Transverse colon (tissue), 4 donors: ENCODE measurements around the gene MAB21L3. TPM values are rescaled to one million over a fixed set of nuclear protein-coding genes. Genes with fewer than 3 reads are reported as not detected.

ENCODE experiments used
- DNase-seq: peaks from one replicate; pipeline ENCODE4 v3.0.0-alpha.2; 2019
- H3K27ac ChIP-seq, 4 donors: fragments of 200-600 bp; sonication (generic); 2 replicates each; pipeline ENCODE4 v1.5.1; 2016 to 2018; ENCODE audit warnings: inconsistent platforms in 4 of 4
- H3K27me3 ChIP-seq: fragments of 200-600 bp; sonication (generic); 2 replicates; pipeline ENCODE4 v1.5.1; 2017; ENCODE audit warnings: inconsistent platforms
- H3K36me3 ChIP-seq, 4 donors: fragments of 200-600 bp; sonication (generic); 2 replicates each; pipeline ENCODE4 v1.5.1; 2017 to 2019; ENCODE audit warnings: inconsistent platforms in 4 of 4
- H3K4me1 ChIP-seq, 4 donors: fragments of 200-600 bp; sonication (generic); 2 replicates each; pipeline ENCODE4 v1.5.1; 2017 to 2020; ENCODE audit warnings: inconsistent platforms in 4 of 4
- H3K4me3 ChIP-seq, 4 donors: fragments of 200-600 bp; sonication (generic); 1 replicate in 1 of 4; 2 replicates in 3 of 4; pipeline versions ENCODE4 v1.5.1 to v1.6.1; 2017 to 2019; ENCODE audit warnings: inconsistent platforms in 4 of 4
- H3K9me3 ChIP-seq, 2 donors: fragments of 200-600 bp; sonication (generic); 2 replicates each; pipeline ENCODE4 v1.5.1; 2017 to 2019; ENCODE audit warnings: inconsistent platforms in 2 of 2
- EP300 ChIP-seq: sonication (generic); formaldehyde crosslinking; IDR thresholded peaks from one replicate; pipeline ENCODE4 v1.6.1; 2017; ENCODE audit warnings: antibody characterized with exemption, low read depth
- POLR2A ChIP-seq: fragments of 450-650 bp; IDR thresholded peaks from one replicate; pipeline ENCODE4 v1.6.1; 2016; ENCODE audit warnings: antibody characterized with exemption, mild to moderate bottlenecking, moderate library complexity
- POLR2AphosphoS5 ChIP-seq, 3 donors: sonication (generic); formaldehyde crosslinking; IDR thresholded peaks; one replicate each; pipeline ENCODE4 v1.6.1; 2016; ENCODE audit warnings: antibody characterized with exemption in 3 of 3
- WGBS, 2 donors: methylation state at CpG; one replicate each; pipeline ENCODE4 v1.1.5; 2018; ENCODE audit warnings: low coverage in 1 of 2; 5-methylcytosine and 5-hydroxymethylcytosine counted together
- in situ Hi-C, 4 donors: fragments of 200-750 bp; cut with MboI; loops; one replicate each; pipeline versions ENCODE4 v1.15.0 to v1.15.1; 2017; ENCODE audit warnings: low sequenced_read_pairs in 3 of 4, low pct_ligation_motif_present in 1 of 4, low pct_unique_long_range_greater_than_20kb in 1 of 4
- intact Hi-C: fragments of 100-400 bp; cut with DNase I; formaldehyde crosslinking; loops from one replicate; pipeline ENCODE4 v1.15.1; 2023; ENCODE audit warnings: low total_unique reads
- total RNA-seq, 4 donors: library from RNA; depleted of rRNA; stranded (reverse); fragments of >200 nt; gene quantifications; one replicate each; pipeline ENCODE4 v1.1.0, GENCODE V29; 2016
- TF ChIP-seq, protein P1 (sequence below), 5 experiments: fragments of 200-600 bp in 3 of 5; fragments of 450-650 bp in 2 of 5; sonication (generic) in 3 of 5; IDR thresholded peaks; 1 replicate in 2 of 5; 2 replicates in 3 of 5; pipeline ENCODE4 v1.5.1; 2016 to 2017; ENCODE audit warnings: antibody characterized with exemption in 5 of 5, inconsistent platforms in 3 of 5, mild to moderate bottlenecking in 2 of 5, moderate library complexity in 1 of 5

The MAB21L3 gene
- total RNA-seq, 4 donors from 2014 or later = 0.20 to 9.4 (median 4.8) TPM

DNA sequence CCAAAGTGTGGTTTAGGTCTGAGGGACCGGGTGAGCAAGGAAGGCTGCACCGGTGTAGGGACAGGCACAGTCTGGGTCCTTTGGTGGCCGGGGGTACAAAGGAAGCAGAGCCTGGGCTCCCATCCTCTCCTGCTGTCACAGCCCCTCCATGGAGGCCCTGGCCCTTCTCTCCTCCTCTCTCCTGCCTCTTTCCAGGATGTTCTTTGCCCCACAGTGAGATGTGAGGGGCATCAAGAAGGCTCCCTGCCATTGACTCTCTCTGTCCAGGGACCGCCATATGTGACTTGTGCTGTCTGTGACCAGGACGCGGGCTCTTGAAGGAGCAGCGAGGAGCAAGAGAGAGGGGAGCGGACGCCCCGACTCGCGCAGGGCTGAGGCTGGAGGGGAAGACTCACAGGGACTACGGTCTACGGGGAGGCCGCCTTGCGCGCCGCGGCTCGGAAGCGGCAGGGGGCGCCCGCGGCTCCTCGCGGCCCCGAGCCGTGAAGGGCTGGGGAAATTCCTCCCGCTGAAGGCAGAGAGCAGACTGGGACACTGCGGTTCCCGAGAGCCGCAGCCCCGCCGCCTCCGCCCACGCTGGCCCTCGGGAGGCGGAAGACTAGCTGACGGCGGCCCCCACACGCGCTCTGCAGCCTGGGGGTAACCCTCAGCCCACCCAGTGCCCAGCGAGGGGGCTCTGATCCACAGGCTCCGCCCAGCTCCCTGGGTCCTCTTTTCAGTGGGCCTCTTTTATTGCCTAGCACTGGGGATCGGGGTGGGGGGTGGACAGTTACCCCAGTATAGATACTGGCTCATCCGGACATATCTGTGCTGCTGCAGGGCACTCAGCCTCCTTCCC, 40.8 kb downstream of the MAB21L3 start:
- in situ Hi-C loops = loop anchor here in 2 of 4 donors (10.0 to 25.0 kb wide), 2 partner anchors 210 to 333 kb away; partner anchors contain the start of gene ATP1A1 (in 2 of the 2)
- no peaks in the 10 kb centered on the region for H3K27me3 ChIP-seq
- TF ChIP-seq POLR2A = peak; percentile 32
- TF ChIP-seq EP300 = no peak
- TF ChIP-seq, protein P1, sequence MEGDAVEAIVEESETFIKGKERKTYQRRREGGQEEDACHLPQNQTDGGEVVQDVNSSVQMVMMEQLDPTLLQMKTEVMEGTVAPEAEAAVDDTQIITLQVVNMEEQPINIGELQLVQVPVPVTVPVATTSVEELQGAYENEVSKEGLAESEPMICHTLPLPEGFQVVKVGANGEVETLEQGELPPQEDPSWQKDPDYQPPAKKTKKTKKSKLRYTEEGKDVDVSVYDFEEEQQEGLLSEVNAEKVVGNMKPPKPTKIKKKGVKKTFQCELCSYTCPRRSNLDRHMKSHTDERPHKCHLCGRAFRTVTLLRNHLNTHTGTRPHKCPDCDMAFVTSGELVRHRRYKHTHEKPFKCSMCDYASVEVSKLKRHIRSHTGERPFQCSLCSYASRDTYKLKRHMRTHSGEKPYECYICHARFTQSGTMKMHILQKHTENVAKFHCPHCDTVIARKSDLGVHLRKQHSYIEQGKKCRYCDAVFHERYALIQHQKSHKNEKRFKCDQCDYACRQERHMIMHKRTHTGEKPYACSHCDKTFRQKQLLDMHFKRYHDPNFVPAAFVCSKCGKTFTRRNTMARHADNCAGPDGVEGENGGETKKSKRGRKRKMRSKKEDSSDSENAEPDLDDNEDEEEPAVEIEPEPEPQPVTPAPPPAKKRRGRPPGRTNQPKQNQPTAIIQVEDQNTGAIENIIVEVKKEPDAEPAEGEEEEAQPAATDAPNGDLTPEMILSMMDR (IDR thresholded peaks at IDR 0.05) = peak; percentile 84 to 96 (median 95)
- peak in 2 of 3 donors; percentile 12 to 56 for TF ChIP-seq POLR2AphosphoS5 (IDR thresholded peaks at IDR 0.05)
- WGBS, 2 donors = 25 to 40% methylated on average over 2 to 13 of the region's 46 CpGs
- peak; percentile 82 for DNase-seq
- no peaks in the 10 kb centered on the region for H3K36me3 ChIP-seq
- no peaks in the 10 kb centered on the region for H3K9me3 ChIP-seq
- intact Hi-C loops = loop anchor here (5.0 kb wide), 1 partner anchor 335 kb away; no protein-coding TSS in a partner anchor
- peaks cover 3 to 37% (median 24%) of the 10 kb centered on the region in 4 donors for H3K4me1 ChIP-seq
- peak overlapping the region; percentile 76 to 87 (median 82) for H3K27ac ChIP-seq
- H3K4me3 ChIP-seq = peak overlapping the region in 3 of 4 donors; percentile 26 to 54 (median 34)

DNA sequence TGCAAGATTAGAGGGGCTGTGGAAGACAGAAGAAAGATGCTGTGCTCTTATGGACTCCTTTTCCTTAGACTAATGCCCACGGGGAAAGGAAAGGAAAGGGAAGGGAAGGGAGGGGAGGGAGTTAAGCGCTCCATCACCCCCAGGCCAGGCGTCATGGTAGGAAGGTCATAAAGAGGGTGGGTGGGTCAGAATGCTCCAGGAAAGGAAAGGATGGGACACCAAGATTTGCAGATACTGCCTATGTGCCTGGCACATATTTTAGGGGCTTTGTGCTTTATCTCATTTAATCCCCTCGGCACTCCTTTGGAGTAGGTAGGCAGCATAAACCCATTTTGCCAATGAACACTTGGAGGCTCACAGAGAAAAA, 41.4 kb downstream of the MAB21L3 start:
- Histone ChIP-seq H3K4me3 (peak overlapping the region in 3 of 4 donors; percentile 26 to 54 (median 34)), H3K9me3 (no peaks in the 10 kb centered on the region), H3K36me3 (no peaks in the 10 kb centered on the region), H3K27ac (peak overlapping the region; percentile 76 to 87 (median 82)), H3K27me3 (no peaks in the 10 kb centered on the region), H3K4me1 (peaks cover 3 to 37% (median 24%) of the 10 kb centered on the region in 4 donors)
- no peak for DNase-seq
- intact Hi-C loops = loop anchor here (5.0 kb wide), 1 partner anchor 335 kb away; no protein-coding TSS in a partner anchor
- in situ Hi-C loops = loop anchor here in 2 of 4 donors (10.0 to 25.0 kb wide), 2 partner anchors 210 to 332 kb away; partner anchors contain the start of gene ATP1A1 (in 2 of the 2)
- WGBS, 2 donors = 46 to 75% methylated on average over 2 to 3 of the region's 4 CpGs
- TF ChIP-seq POLR2A (no peak), POLR2AphosphoS5 (IDR thresholded peaks at IDR 0.05) (no peak)
- TF ChIP-seq, protein P1 (IDR thresholded peaks at IDR 0.05) = no peak

DNA sequence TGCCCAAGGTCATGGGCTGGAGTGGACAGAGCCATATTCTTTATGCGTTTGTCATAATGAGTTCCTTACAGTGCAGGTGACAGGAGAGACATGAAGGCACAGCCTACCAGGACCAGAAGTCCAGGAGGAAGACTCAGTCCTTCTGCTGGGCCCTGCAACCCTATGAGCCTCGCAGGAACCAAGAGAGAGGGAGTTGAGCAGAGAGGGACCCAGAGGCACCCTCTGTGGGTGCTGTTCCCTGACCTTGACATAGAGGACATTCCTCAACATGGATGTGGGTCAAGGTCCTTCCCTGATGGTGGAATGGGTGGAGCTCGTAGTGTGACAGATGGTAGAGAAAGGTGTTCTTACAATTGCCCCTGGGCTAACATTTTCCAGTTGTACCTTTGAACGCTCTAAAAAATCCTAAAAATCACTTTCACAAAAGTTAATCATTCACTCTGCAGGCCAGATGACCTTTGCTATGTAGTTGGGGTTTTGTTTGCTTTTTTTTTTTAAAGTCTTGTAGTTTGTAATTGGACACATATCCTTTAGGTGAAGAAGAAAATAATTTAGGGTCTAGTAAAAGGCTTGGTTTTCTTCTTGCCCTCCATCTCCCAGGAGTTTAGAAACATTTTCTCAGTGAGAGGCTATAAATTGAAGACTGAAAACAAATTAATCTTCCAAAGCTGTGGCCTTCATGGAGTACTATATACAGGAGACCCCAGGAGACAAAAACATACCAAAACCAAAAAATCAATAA, 41.9 kb downstream of the MAB21L3 start:
- Histone ChIP-seq H3K9me3 (no peaks in the 10 kb centered on the region), H3K27ac (peak overlapping the region; percentile 76 to 87 (median 82)), H3K36me3 (no peaks in the 10 kb centered on the region), H3K27me3 (no peaks in the 10 kb centered on the region), H3K4me3 (no peak overlapping the region), H3K4me1 (peaks cover 3 to 37% (median 24%) of the 10 kb centered on the region in 4 donors)
- in situ Hi-C loops = loop anchor here in 2 of 4 donors (10.0 to 25.0 kb wide), 2 partner anchors 209 to 332 kb away; partner anchors contain the start of gene ATP1A1 (in 2 of the 2)
- 70 to 71% methylated on average over 3 to 4 of the region's 4 CpGs for WGBS, 2 donors
- intact Hi-C loops = loop anchor here (5.0 kb wide), 1 partner anchor 334 kb away; no protein-coding TSS in a partner anchor
- DNase-seq = peak; percentile 35
- TF ChIP-seq, protein P1 (IDR thresholded peaks at IDR 0.05) = no peak
- TF ChIP-seq EP300 (no peak), POLR2AphosphoS5 (IDR thresholded peaks at IDR 0.05) (peak in 1 of 3 donors; percentile 39), POLR2A (no peak)

DNA sequence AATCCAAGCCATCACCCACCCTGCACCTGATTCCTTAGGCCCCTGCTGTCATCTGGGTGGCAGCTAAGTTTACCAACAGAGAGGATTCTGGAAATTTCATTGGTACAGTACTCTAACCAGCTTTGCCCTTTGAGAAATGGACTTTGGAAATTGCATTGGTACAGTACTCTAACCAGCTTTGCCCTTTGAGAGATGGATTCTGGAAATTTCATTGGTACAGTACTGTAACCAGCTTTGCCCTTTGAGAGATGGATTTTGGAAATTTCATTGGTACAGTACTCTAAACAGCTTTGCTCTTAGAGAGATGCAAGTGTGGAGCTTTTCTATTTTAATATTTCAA, 42.5 kb downstream of the MAB21L3 start:
- no peak for DNase-seq
- TF ChIP-seq, protein P1 (IDR thresholded peaks at IDR 0.05) = no peak
- TF ChIP-seq POLR2AphosphoS5 (IDR thresholded peaks at IDR 0.05) (no peak), EP300 (no peak), POLR2A (no peak)
- Histone ChIP-seq H3K36me3 (no peaks in the 10 kb centered on the region), H3K9me3 (no peaks in the 10 kb centered on the region), H3K4me1 (peaks cover 3 to 37% (median 24%) of the 10 kb centered on the region in 4 donors), H3K27me3 (no peaks in the 10 kb centered on the region), H3K4me3 (no peak overlapping the region), H3K27ac (peak overlapping the region; percentile 76 to 87 (median 82))
- intact Hi-C loops (loop anchor here (5.0 kb wide), 1 partner anchor 334 kb away; no protein-coding TSS in a partner anchor), in situ Hi-C loops (loop anchor here in 2 of 4 donors (10.0 to 25.0 kb wide), 2 partner anchors 209 to 331 kb away; partner anchors contain the start of gene ATP1A1 (in 2 of the 2))
